GM23338 (cell line): ENCODE data around the gene FOXP4. TPM values are rescaled to one million over a fixed set of nuclear protein-coding genes. Genes with fewer than 3 reads are reported as not detected.

Source experiments
- ATAC-seq: fragments of 200-7000 bp; cut with Tn5 transposase; 3 replicates; pipeline ENCODE4 v1.9.1; 2020
- DNase-seq: peaks from one replicate; pipeline ENCODE4 v3.0.0-alpha.2; 2015; ENCODE audit warnings: low spot score
- H2AFZ ChIP-seq: fragments of 200-600 bp; sonication (generic); 2 replicates; pipeline ENCODE4 v1.8.0; 2016; ENCODE audit warnings: antibody characterized with exemption, mild to moderate bottlenecking, moderate library complexity
- H3F3A ChIP-seq: fragments of 200-600 bp; sonication (generic); replicated peaks from 2 replicates; pipeline ENCODE4 v1.8.0; 2017; ENCODE audit warnings: antibody characterized with exemption, mixed run types, low read depth
- H3K27ac ChIP-seq: fragments of 200-600 bp; sonication (generic); 2 replicates; pipeline ENCODE4 v1.6.1; 2016; ENCODE audit warnings: low read depth
- H3K27me3 ChIP-seq: fragments of 200-600 bp; sonication (generic); 2 replicates; pipeline ENCODE4 v1.8.0; 2016; ENCODE audit warnings: mild to moderate bottlenecking, mixed run types, moderate library complexity; ENCODE audit not compliant: insufficient read depth
- H3K36me3 ChIP-seq: fragments of 200-600 bp; sonication (generic); 2 replicates; pipeline ENCODE4 v1.8.0; 2016; ENCODE audit warnings: mild to moderate bottlenecking; ENCODE audit not compliant: insufficient read depth
- H3K4me1 ChIP-seq: fragments of 200-600 bp; sonication (generic); 2 replicates; pipeline ENCODE4 v1.8.0; 2016; ENCODE audit warnings: mild to moderate bottlenecking, moderate library complexity; ENCODE audit not compliant: insufficient read depth
- H3K4me2 ChIP-seq: fragments of 200-600 bp; sonication (generic); 2 replicates; pipeline ENCODE4 v1.7.1; 2017; ENCODE audit warnings: mixed run types
- H3K4me3 ChIP-seq: fragments of 200-600 bp; sonication (generic); 2 replicates; pipeline ENCODE4 v1.6.1; 2016; ENCODE audit warnings: mixed run types
- H3K79me2 ChIP-seq: fragments of 200-600 bp; sonication (generic); replicated peaks from 2 replicates; pipeline ENCODE4 v1.8.0; 2017; ENCODE audit warnings: mild to moderate bottlenecking; ENCODE audit not compliant: insufficient read depth
- H3K9me2 ChIP-seq: fragments of 200-600 bp; sonication (generic); 2 replicates; pipeline ENCODE4 v1.8.0; 2017; ENCODE audit not compliant: insufficient read depth
- H4K20me1 ChIP-seq: fragments of 200-600 bp; sonication (generic); replicated peaks from 2 replicates; pipeline ENCODE4 v1.8.0; 2017; ENCODE audit warnings: mild to moderate bottlenecking; ENCODE audit not compliant: insufficient read depth
- H3K27ac Mint-ChIP-seq: 2 replicates; pipeline ENCODE4 v1.8.0; 2020; ENCODE audit warnings: inconsistent platforms, mild to moderate bottlenecking, moderate library complexity, mixed read lengths
- H3K27me3 Mint-ChIP-seq: 3 replicates; pipeline ENCODE4 v1.8.0; 2022; ENCODE audit warnings: low read depth, mild to moderate bottlenecking, moderate library complexity, mixed read lengths, inconsistent platforms; ENCODE audit not compliant: insufficient read depth, poor library complexity
- H3K36me3 Mint-ChIP-seq: 3 replicates; pipeline ENCODE4 v1.8.0; 2021; ENCODE audit warnings: low read depth, mild to moderate bottlenecking, inconsistent platforms, moderate library complexity, mixed read lengths
- H3K4me1 Mint-ChIP-seq: 3 replicates; pipeline ENCODE4 v1.8.0; 2020; ENCODE audit warnings: mild to moderate bottlenecking, inconsistent platforms, mixed read lengths
- H3K4me3 Mint-ChIP-seq: 3 replicates; pipeline ENCODE4 v1.8.0; 2021; ENCODE audit warnings: moderate library complexity, mild to moderate bottlenecking, inconsistent platforms, mixed read lengths
- H3K9me3 Mint-ChIP-seq: 3 replicates; pipeline ENCODE4 v1.8.0; 2020; ENCODE audit warnings: moderate library complexity, mild to moderate bottlenecking, inconsistent platforms, mixed read lengths
- CTCF ChIP-seq, 2 experiments: fragments of 200-600 bp in 1 of 2; sonication (generic) in 1 of 2; conservative IDR thresholded peaks; 2 replicates each; pipeline versions ENCODE4 v1.5.1 to v1.6.1; 2016 to 2017; ENCODE audit warnings: antibody characterized with exemption in 2 of 2, low read depth in 2 of 2, mild to moderate bottlenecking in 2 of 2, moderate library complexity in 1 of 2
- ETS1 ChIP-seq: IDR thresholded peaks from 2 replicates; pipeline ENCODE4 v1.6.1; 2016; ENCODE audit warnings: antibody characterized with exemption
- EZH2 ChIP-seq: fragments of 200-600 bp; sonication (generic); IDR thresholded peaks from one replicate; pipeline ENCODE4 v1.8.0; 2017; ENCODE audit warnings: antibody characterized with exemption, mild to moderate bottlenecking, low read depth; ENCODE audit not compliant: unreplicated experiment
- POLR2AphosphoS5 ChIP-seq: IDR thresholded peaks from 2 replicates; pipeline ENCODE4 v1.6.1; 2016; ENCODE audit warnings: antibody characterized with exemption, low read depth
- ZNF114 ChIP-seq: fragments of 250-450 bp; sonication (Bioruptor Pico); IDR thresholded peaks from 2 replicates; pipeline ENCODE4 v1.5.0; 2020; ENCODE audit warnings: mild to moderate bottlenecking, moderate library complexity
- ZNF331 ChIP-seq: fragments of 250-450 bp; sonication (Bioruptor Pico); IDR thresholded peaks from 2 replicates; pipeline ENCODE4 v1.5.0; 2020; ENCODE audit warnings: low read depth, mild to moderate bottlenecking, moderate library complexity
- polyA plus RNA-seq: library from polyadenylated mRNA; unstranded; fragments of >200 nt; fragmentation: Nextera tagmentation; extraction: Ambion mirVana; gene quantifications from 2 replicates; pipeline ENCODE4 v1.2.1, GENCODE V29; 2016
- total RNA-seq: library from RNA; depleted of rRNA; stranded (reverse); fragments of >200 nt; shearing (Covaris generic); gene quantifications from 2 replicates; pipeline ENCODE4 v1.2.3, GENCODE V29; 2014

FOXP4 gene
- total and polyA plus RNA-seq, 2 experiments from 2014 or later: 5.1 to 13.5 TPM

- peak; percentile 75 for TF ChIP-seq EZH2
- TF ChIP-seq POLR2AphosphoS5: no peak
Measured at GRCh38 chr6:41637194-41638001, 91.2 kb downstream of the FOXP4 start (continued).

GRCh38 chr6:41638002-41638934 is 92.1 kb downstream of the FOXP4 start, which contains the start of gene MDFI:
TSS of gene MDFI (plus strand) at chr6:41638468. CDS start at chr6:41638750, 282 bp downstream.
- peaks cover 59% of the 10 kb centered on the region for H3K4me1 Mint-ChIP-seq

More at GRCh38 chr6:41638002-41638934, 92.1 kb downstream of the FOXP4 start, which contains the start of gene MDFI:
- Histone ChIP-seq H3K79me2 (peaks cover 9% of the 10 kb centered on the region; the same call in 1 of the 2 replicates), H3K36me3 (no peaks in the 10 kb centered on the region), H3K4me1 (peaks cover 45% of the 10 kb centered on the region), H3K9me2 (no peaks in the 10 kb centered on the region), H3K4me3 (peak within 1 kb of the TSS; percentile 87), H3K4me2 (peak within 1 kb of the TSS; percentile 100), H3K27ac (no peak within 1 kb of the TSS), H3F3A (0 out of 2 replicates have a peak, but pooled peaks cover 9% of the 10 kb centered on the region), H3K27me3 (peaks cover 82% of the 10 kb centered on the region), H4K20me1 (no peaks in the 10 kb centered on the region; the same call in 1 of the 2 replicates), H2AFZ (peak within 1 kb of the TSS; percentile 91)
- TF ChIP-seq POLR2AphosphoS5: peak; percentile 46
- no peak for TF ChIP-seq EZH2
- no peak for TF ChIP-seq ZNF114
- no peak for TF ChIP-seq ETS1
- TF ChIP-seq CTCF (conservative IDR thresholded peaks at IDR 0.05; ENCODE audit: low read depth in 2 of 2): no peak
- TF ChIP-seq ZNF331 (CRISPR knock-in tag): no peak
- no peaks in the 10 kb centered on the region; the same call in 2 of the 3 replicates for H3K9me3 Mint-ChIP-seq
- peaks cover 58% of the 10 kb centered on the region for H3K27me3 Mint-ChIP-seq
- no peak within 1 kb of the TSS for H3K27ac Mint-ChIP-seq
- peak within 1 kb of the TSS; percentile 89 for H3K4me3 Mint-ChIP-seq
- ATAC-seq: peak; percentile 28
- peaks cover 21% of the 10 kb centered on the region for H3K36me3 Mint-ChIP-seq
- DNase-seq: peak; percentile 87
